ENCODE data around the gene MILR1.
A peak's percentile ranks its signal among the peaks of the same experiment; 100 is the strongest.
"Not testable (repeated sequence)": the region's sequence is repeated elsewhere in the genome, so short reads cannot be mapped to it uniquely, and the experiment has no call there.

Gene MILR1

GRCh38 chr17:64430036-64430435, 18.9 kb upstream of the MILR1 start:
- not testable (repeated sequence) for DNase-seq

- DNase-seq, result no peak
These were observed 17.4 kb upstream of the MILR1 start for GRCh38 chr17:64431534-64431933.

GRCh38 chr17:64437944-64438525, 10.9 kb upstream of the MILR1 start:
- no peak for DNase-seq

GRCh38 chr17:64439521-64439920, 9.4 kb upstream of the MILR1 start:
- DNase-seq, result not testable (repeated sequence)

- DNase-seq, result no peak
These were observed 9.0 kb upstream of the MILR1 start for GRCh38 chr17:64439956-64440355.

- DNase-seq, result peak; percentile 46
These were observed 7.0 kb upstream of the MILR1 start for GRCh38 chr17:64441772-64442540.

- DNase-seq, result no peak
These were observed 6.4 kb upstream of the MILR1 start for GRCh38 chr17:64442541-64442971.

- DNase-seq, result no peak
These were observed 5.7 kb upstream of the MILR1 start for GRCh38 chr17:64443086-64443760.

GRCh38 chr17:64447526-64447925, 1.4 kb upstream of the MILR1 start:
- DNase-seq, result no peak

GRCh38 chr17:64449545-64449944, 630 bp downstream of the MILR1 start:
- DNase-seq, result no peak

GRCh38 chr17:64455993-64456885, 7.3 kb downstream of the MILR1 start:
- peak; percentile 45 for DNase-seq

GRCh38 chr17:64457156-64457555, 8.2 kb downstream of the MILR1 start:
- no peak for DNase-seq

- no peak for DNase-seq
These were observed 9.8 kb downstream of the MILR1 start for GRCh38 chr17:64458756-64459155.

- DNase-seq, result no peak
These were observed 10.4 kb downstream of the MILR1 start for GRCh38 chr17:64459284-64459747.

- DNase-seq, result not testable (repeated sequence)
These were observed 10.9 kb downstream of the MILR1 start for GRCh38 chr17:64459818-64460217.

- no peak for DNase-seq
These were observed 12.0 kb downstream of the MILR1 start for GRCh38 chr17:64460955-64461354.

GRCh38 chr17:64461788-64462187, 12.9 kb downstream of the MILR1 start:
- no peak for DNase-seq

- no peak for DNase-seq
These were observed 17.3 kb downstream of the MILR1 start for GRCh38 chr17:64466019-64466735.

GRCh38 chr17:64466834-64467233, 17.9 kb downstream of the MILR1 start:
- not testable (repeated sequence) for DNase-seq

GRCh38 chr17:64470625-64471024, 21.7 kb downstream of the MILR1 start:
- DNase-seq, result no peak

GRCh38 chr17:64471440-64471839, 22.5 kb downstream of the MILR1 start:
- no peak for DNase-seq

GRCh38 chr17:64472564-64472963, 23.6 kb downstream of the MILR1 start:
- no peak for DNase-seq
